ENCODE measurements around the gene TLR2. TPM values are rescaled to one million over a fixed set of nuclear protein-coding genes. Genes with fewer than 3 reads are reported as not detected.

Gene TLR2
- 0.09 and 0.35 TPM in 2 replicates for total RNA-seq

GRCh38 chr4:153684182-153684970 lies at the start of gene TLR2:
Gene TLR2 (plus strand): TSS chr4:153684280. CDS start chr4:153702908, 18,628 bp downstream.

Other genes starting within 250 kb of the TLR2 start
- 5.7 and 6.5 TPM in 2 replicates for gene TMEM131L, start 217.9 kb upstream of the TLR2 start, total RNA-seq
- not detected in 2 replicates for gene RNF175, start 75.7 kb downstream of the TLR2 start, total RNA-seq
- gene SFRP2, start 104.8 kb downstream of the TLR2 start, total RNA-seq, result 1.4 and 11.3 TPM in 2 replicates